HCT116 (cell line): ENCODE measurements around the gene AKAP13. TPM values are rescaled to one million over a fixed set of nuclear protein-coding genes. Genes with fewer than 3 reads are reported as not detected.

ENCODE experiments used
- ATAC-seq: fragments of 200-7000 bp; cut with Tn5 transposase; 2 replicates; pipeline ENCODE4 v1.9.1; 2020; ENCODE audit warnings: mild to moderate bottlenecking, moderate library complexity
- BruUV-seq: library from RNA; stranded (reverse); fragments of 400-500 nt; replicated peaks from 2 replicates; lab custom pipeline; 2021; lab: Mats Ljungman, UMichigan
- CTCF ChIA-PET: fragments of 300-600 bp; sonication (Branson Sonifier 250); formaldehyde crosslinking; loops from one replicate; lab custom pipeline; 2021; ENCODE audit warnings: antibody characterized with exemption; lab: Charles Lee
- POLR2A ChIA-PET: fragments of 300-600, 350-600 bp; sonication (Branson Sonifier 250); formaldehyde crosslinking; loops from one replicate; lab custom pipeline; 2021; ENCODE audit warnings: antibody characterized with exemption; lab: Charles Lee
- RAD21 ChIA-PET, 2 experiments: fragments of 300-600 bp; sonication (Branson Sonifier 250); formaldehyde crosslinking; loops; one replicate each; lab custom pipeline; 2023; ENCODE audit warnings: low total read pairs in 2 of 2; ENCODE audit not compliant: uncharacterized antibody in 2 of 2, unreplicated experiment in 2 of 2, low non-redundant PET in 1 of 2; lab: Charles Lee
- DNase-seq: peaks from one replicate; pipeline ENCODE4 v3.0.0-alpha.2; 2010; ENCODE audit warnings: low read depth, low spot score
- H2AFZ ChIP-seq: fragments of 200-600 bp; shearing (Covaris generic), sonication (generic); 2 replicates; pipeline ENCODE4 v1.6.1; 2017; ENCODE audit warnings: low read depth, mixed run types, mixed read lengths, antibody characterized with exemption, low read length; ENCODE audit not compliant: poor library complexity, severe bottlenecking
- H3K27ac ChIP-seq: 2 replicates; pipeline ENCODE4 v1.5.1; 2012; ENCODE audit warnings: low read depth, low read length
- H3K27me3 ChIP-seq: fragments of 200-600 bp; sonication (generic); 2 replicates; pipeline ENCODE4 v1.6.1; 2016; ENCODE audit warnings: mixed run types, low read length, mixed read lengths; ENCODE audit not compliant: insufficient read depth
- H3K36me3 ChIP-seq, 2 experiments: fragments of 200-500 bp in 1 of 2; fragments of 200-600 bp in 1 of 2; sonication (Bioruptor generic) in 1 of 2; sonication (generic) in 1 of 2; 2 replicates each; pipeline versions ENCODE4 v1.5.1 to v1.6.1; 2014 to 2016; ENCODE audit warnings: low read length in 2 of 2, inconsistent platforms in 1 of 2, mixed read lengths in 1 of 2, mixed run types in 1 of 2; ENCODE audit not compliant: insufficient read depth in 2 of 2, control insufficient read depth in 1 of 2
- H3K4me1 ChIP-seq, 2 experiments: fragments of 200-600 bp in 1 of 2; sonication (generic) in 1 of 2; 2 replicates each; pipeline versions ENCODE4 v1.5.1 to v1.6.1; 2012 to 2017; ENCODE audit warnings: low read length in 2 of 2, inconsistent platforms in 1 of 2, mild to moderate bottlenecking in 1 of 2, mixed read lengths in 1 of 2, mixed run types in 1 of 2, moderate library complexity in 1 of 2; ENCODE audit not compliant: insufficient read depth in 2 of 2, control insufficient read depth in 1 of 2
- H3K4me2 ChIP-seq: fragments of 200-600 bp; sonication (generic); 2 replicates; pipeline ENCODE4 v1.6.1; 2017; ENCODE audit warnings: mixed run types, low read length, mixed read lengths
- H3K4me3 ChIP-seq, 2 experiments: fragments of 200-600 bp in 1 of 2; sonication (generic) in 1 of 2; replicated peaks in 1 of 2; 2 replicates each; pipeline ENCODE4 v1.5.1; 2011 to 2016; ENCODE audit warnings: low read length in 2 of 2, control low read depth in 1 of 2, low read depth in 1 of 2, mild to moderate bottlenecking in 1 of 2, mixed read lengths in 1 of 2, mixed run types in 1 of 2
- H3K79me2 ChIP-seq: fragments of 200-600 bp; sonication (generic); 2 replicates; pipeline ENCODE4 v1.6.1; 2017; ENCODE audit warnings: mild to moderate bottlenecking, mixed run types, low read length, moderate library complexity, mixed read lengths; ENCODE audit not compliant: insufficient read depth
- H3K9ac ChIP-seq: fragments of 200-600 bp; sonication (generic); 2 replicates; pipeline ENCODE4 v1.6.1; 2016; ENCODE audit warnings: low read length, mixed read lengths
- H3K9me2 ChIP-seq: fragments of 200-600 bp; sonication (generic), shearing (Covaris generic); 2 replicates; pipeline ENCODE4 v1.6.1; 2017; ENCODE audit warnings: mixed run types, mild to moderate bottlenecking, moderate library complexity; ENCODE audit not compliant: insufficient read depth
- H3K9me3 ChIP-seq, 2 experiments: fragments of 200-500 bp in 1 of 2; fragments of 200-600 bp in 1 of 2; sonication (Bioruptor generic) in 1 of 2; sonication (generic) in 1 of 2; 2 replicates each; pipeline ENCODE4 v1.6.1; 2014 to 2017; ENCODE audit warnings: low read length in 2 of 2, mixed read lengths in 2 of 2, inconsistent platforms in 1 of 2, low read depth in 1 of 2, mild to moderate bottlenecking in 1 of 2, mixed run types in 1 of 2, moderate library complexity in 1 of 2; ENCODE audit not compliant: control insufficient read depth in 1 of 2, insufficient read depth in 1 of 2
- H4K20me1 ChIP-seq: fragments of 200-600 bp; sonication (generic), shearing (Covaris generic); 2 replicates; pipeline ENCODE4 v1.6.1; 2017; ENCODE audit warnings: mixed run types, mild to moderate bottlenecking, moderate library complexity; ENCODE audit not compliant: insufficient read depth
- CEBPB ChIP-seq: IDR thresholded peaks from 2 replicates; pipeline ENCODE4 v1.6.1; 2012; ENCODE audit warnings: low read depth
- EGR1 ChIP-seq: IDR thresholded peaks from 2 replicates; pipeline ENCODE4 v1.6.1; 2012; ENCODE audit warnings: low read depth
- EZH2phosphoT487 ChIP-seq: fragments of 200-600 bp; IDR thresholded peaks from 2 replicates; pipeline ENCODE4 v1.6.1; 2018; ENCODE audit warnings: antibody characterized with exemption, borderline replicate concordance
- SIN3A ChIP-seq: IDR thresholded peaks from 2 replicates; pipeline ENCODE4 v1.6.1; 2012; ENCODE audit warnings: low read depth
- SP1 ChIP-seq: IDR thresholded peaks from 2 replicates; pipeline ENCODE4 v1.6.1; 2012; ENCODE audit warnings: low read depth
- SRF ChIP-seq: IDR thresholded peaks from 2 replicates; pipeline ENCODE4 v1.6.1; 2012; ENCODE audit warnings: low read depth
- TCF7L2 ChIP-seq: IDR thresholded peaks from 2 replicates; pipeline ENCODE4 v1.7.0; 2011; ENCODE audit warnings: borderline replicate concordance, inconsistent platforms; ENCODE audit not compliant: insufficient read depth, insufficient read length; ENCODE audit errors: extremely low read depth
- ZNF274 ChIP-seq: fragments of 200-500 bp; sonication (Bioruptor generic); IDR thresholded peaks from 2 replicates; pipeline ENCODE4 v1.6.1; 2014; ENCODE audit warnings: mild to moderate bottlenecking, low read depth, low read length, inconsistent platforms
- intact Hi-C: fragments of 100-400 bp; cut with micrococcal nuclease; formaldehyde crosslinking; loops from 2 replicates; pipeline ENCODE4 v1.10.0; 2022
- total RNA-seq: library from RNA; stranded (reverse); gene quantifications from one replicate; pipeline ENCODE4 v1.2.1, GENCODE V29; 2021; ENCODE audit not compliant: unreplicated experiment
- TF ChIP-seq, protein P1 (sequence below): IDR thresholded peaks from 2 replicates; pipeline ENCODE4 v1.6.1; 2012; ENCODE audit warnings: low read depth
- TF ChIP-seq, protein P2 (sequence below): IDR thresholded peaks from 2 replicates; pipeline ENCODE4 v1.6.1; 2012
- TF ChIP-seq, protein P3 (sequence below): IDR thresholded peaks from 2 replicates; pipeline ENCODE4 v1.6.1; 2012
- TF ChIP-seq, protein P4 (sequence below): IDR thresholded peaks from 2 replicates; pipeline ENCODE4 v1.6.1; 2011; ENCODE audit warnings: mild to moderate bottlenecking, low read length, moderate library complexity; ENCODE audit not compliant: insufficient replicate concordance; ENCODE audit errors: extremely low read depth

The AKAP13 gene
- total RNA-seq, 1 experiment from 2014 or later, result 43.1 TPM

DNA sequence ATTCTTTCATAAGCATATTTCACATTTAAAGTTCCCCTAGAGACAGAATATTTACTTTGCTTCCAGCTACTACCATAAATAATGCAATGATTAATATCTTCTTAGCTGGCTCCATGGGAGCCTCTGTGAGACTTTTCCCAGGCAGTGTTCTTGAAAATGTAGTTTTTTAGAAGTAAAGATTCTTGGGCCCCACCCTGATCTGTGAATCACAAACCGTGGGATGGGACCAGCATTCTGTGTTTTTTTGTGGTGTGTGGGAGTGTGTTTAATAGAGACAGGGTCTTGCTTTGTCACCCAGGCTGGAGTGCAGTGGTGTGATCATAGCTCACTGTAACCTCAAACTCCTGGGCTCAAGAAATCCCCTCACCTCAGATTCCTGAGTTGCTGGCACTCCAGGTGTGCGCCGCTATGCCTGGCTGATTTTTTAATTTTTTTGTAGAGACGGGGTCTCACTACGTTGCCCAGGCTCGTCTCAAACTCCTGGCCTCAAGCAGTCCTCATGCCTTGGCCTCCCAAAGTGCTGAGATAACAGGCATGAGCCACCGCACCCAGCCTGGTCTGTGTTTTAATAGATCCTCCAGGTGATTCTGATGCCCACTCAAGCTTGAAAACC lies 331.3 kb downstream of the AKAP13 start:
- ATAC-seq (no peak), DNase-seq (no peak)
- intact Hi-C loops, result no loop called here
- Histone ChIP-seq H3K36me3 (no peaks in the 10 kb centered on the region; a peak in 1 of 4 replicates), H3K4me3 (no peak overlapping the region), H3K27me3 (no peaks in the 10 kb centered on the region), H3K79me2 (no peaks in the 10 kb centered on the region), H4K20me1 (no peaks in the 10 kb centered on the region), H3K4me2 (no peak overlapping the region), H3K27ac (no peak overlapping the region), H3K9ac (no peak overlapping the region), H2AFZ (no peak overlapping the region), H3K9me3 (no peaks in the 10 kb centered on the region), H3K9me2 (no peaks in the 10 kb centered on the region), H3K4me1 (no peaks in the 10 kb centered on the region)
- POLR2A ChIA-PET, result no interaction called here
- RAD21 ChIA-PET, result no interaction called here
- CTCF ChIA-PET, result no interaction called here
- no TSS peak for BruUV-seq
- TF ChIP-seq TCF7L2 (no peak), SIN3A (no peak), EZH2phosphoT487 (no peak), CEBPB (no peak), SP1 (no peak), SRF (no peak), ZNF274 (no peak), EGR1 (no peak)
- TF ChIP-seq, protein P1, sequence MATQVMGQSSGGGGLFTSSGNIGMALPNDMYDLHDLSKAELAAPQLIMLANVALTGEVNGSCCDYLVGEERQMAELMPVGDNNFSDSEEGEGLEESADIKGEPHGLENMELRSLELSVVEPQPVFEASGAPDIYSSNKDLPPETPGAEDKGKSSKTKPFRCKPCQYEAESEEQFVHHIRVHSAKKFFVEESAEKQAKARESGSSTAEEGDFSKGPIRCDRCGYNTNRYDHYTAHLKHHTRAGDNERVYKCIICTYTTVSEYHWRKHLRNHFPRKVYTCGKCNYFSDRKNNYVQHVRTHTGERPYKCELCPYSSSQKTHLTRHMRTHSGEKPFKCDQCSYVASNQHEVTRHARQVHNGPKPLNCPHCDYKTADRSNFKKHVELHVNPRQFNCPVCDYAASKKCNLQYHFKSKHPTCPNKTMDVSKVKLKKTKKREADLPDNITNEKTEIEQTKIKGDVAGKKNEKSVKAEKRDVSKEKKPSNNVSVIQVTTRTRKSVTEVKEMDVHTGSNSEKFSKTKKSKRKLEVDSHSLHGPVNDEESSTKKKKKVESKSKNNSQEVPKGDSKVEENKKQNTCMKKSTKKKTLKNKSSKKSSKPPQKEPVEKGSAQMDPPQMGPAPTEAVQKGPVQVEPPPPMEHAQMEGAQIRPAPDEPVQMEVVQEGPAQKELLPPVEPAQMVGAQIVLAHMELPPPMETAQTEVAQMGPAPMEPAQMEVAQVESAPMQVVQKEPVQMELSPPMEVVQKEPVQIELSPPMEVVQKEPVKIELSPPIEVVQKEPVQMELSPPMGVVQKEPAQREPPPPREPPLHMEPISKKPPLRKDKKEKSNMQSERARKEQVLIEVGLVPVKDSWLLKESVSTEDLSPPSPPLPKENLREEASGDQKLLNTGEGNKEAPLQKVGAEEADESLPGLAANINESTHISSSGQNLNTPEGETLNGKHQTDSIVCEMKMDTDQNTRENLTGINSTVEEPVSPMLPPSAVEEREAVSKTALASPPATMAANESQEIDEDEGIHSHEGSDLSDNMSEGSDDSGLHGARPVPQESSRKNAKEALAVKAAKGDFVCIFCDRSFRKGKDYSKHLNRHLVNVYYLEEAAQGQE, result no peak
- TF ChIP-seq, protein P2, sequence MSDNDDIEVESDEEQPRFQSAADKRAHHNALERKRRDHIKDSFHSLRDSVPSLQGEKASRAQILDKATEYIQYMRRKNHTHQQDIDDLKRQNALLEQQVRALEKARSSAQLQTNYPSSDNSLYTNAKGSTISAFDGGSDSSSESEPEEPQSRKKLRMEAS, result no peak
- TF ChIP-seq, protein P3, sequence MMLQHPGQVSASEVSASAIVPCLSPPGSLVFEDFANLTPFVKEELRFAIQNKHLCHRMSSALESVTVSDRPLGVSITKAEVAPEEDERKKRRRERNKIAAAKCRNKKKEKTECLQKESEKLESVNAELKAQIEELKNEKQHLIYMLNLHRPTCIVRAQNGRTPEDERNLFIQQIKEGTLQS, result no peak
- TF ChIP-seq, protein P4, sequence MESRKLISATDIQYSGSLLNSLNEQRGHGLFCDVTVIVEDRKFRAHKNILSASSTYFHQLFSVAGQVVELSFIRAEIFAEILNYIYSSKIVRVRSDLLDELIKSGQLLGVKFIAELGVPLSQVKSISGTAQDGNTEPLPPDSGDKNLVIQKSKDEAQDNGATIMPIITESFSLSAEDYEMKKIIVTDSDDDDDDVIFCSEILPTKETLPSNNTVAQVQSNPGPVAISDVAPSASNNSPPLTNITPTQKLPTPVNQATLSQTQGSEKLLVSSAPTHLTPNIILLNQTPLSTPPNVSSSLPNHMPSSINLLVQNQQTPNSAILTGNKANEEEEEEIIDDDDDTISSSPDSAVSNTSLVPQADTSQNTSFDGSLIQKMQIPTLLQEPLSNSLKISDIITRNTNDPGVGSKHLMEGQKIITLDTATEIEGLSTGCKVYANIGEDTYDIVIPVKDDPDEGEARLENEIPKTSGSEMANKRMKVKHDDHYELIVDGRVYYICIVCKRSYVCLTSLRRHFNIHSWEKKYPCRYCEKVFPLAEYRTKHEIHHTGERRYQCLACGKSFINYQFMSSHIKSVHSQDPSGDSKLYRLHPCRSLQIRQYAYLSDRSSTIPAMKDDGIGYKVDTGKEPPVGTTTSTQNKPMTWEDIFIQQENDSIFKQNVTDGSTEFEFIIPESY, result no peak
